Head of caudate nucleus (tissue), 42 donors: ENCODE data around the gene SPATA12.

Experiments used
- DNase-seq, 42 donors: peaks; one replicate each; pipeline versions ENCODE4 v3.0.0 to v3.0.0-alpha.2; 2020 to 2021; ENCODE audit warnings: mixed read lengths in 7 of 42
- intact Hi-C: fragments of 100-400 bp; cut with DNase I; formaldehyde crosslinking; loops from one replicate; pipeline ENCODE4 v1.15.0; 2022

The SPATA12 gene, protein sequence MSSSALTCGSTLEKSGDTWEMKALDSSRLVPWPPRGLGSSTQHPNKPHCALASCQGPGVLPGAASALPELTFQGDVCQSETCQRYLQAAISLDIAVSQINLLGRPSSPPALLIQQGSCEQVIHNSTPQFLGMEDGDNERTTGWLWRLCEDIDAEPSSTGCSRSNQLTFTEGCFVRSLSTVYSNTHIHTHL

DNA sequence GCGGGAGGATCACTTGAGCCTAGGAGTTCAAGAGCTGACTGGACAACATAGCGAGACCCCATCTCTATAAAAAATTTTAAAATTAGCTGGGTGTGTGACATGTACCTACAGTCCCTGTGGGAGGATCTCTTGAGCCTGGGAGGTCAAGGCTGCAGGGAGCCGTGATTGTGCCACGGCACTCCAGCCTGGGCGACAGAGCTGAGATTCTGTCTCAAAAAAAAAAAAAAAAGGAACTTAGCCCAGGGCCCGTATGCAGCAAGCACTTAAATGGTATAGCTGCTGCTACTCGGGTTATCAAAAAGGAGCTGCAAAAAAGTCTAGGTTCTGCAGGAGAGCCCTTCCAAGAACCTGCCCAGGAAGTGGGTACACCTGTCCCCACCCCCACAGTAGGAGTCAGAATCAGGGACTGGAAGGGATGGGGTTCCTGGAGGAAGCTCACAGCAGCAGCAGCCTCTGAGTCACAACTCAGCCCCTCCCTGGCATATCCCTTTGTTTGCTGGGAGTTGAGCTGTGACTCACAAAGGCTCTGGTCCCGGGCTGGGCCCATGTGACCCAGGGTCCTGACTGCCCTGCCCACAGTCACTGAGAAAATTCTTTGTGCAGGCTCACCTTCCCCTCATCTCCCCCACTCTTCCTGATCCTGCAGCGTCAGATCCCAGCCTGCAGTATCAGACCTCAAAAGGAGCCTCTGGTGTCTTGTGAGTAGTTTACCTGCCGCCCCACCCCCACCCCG, at the start of gene SPATA12:
Gene SPATA12 (plus strand): TSS at position 576 of the 733 bp plus-strand sequence. CDS start 13,031 bp downstream, outside the sequence.
- peak; percentile 42 to 96 (median 78) for DNase-seq
- intact Hi-C loops: no loop called here

DNA sequence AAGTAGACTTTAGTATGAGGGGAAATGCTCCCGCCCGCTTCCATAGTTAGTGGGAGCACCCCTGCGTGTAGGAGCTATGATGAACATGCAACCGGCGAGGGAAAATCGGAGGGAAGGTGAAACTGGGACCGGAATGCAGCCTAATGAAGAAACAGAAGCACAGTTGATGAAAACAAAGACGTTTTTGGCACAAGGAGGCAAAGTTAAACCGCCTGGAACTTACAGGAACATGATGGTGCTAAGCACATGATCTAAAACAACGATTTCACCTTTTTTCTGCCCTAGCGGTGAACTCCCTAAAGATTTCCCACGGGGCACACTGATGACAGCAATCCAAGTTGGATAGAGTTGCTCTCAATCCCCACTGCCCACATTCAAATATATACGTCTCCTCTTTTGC, 49.4 kb upstream of the SPATA12 start:
- no peak for DNase-seq
- intact Hi-C loops: no loop called here

DNA sequence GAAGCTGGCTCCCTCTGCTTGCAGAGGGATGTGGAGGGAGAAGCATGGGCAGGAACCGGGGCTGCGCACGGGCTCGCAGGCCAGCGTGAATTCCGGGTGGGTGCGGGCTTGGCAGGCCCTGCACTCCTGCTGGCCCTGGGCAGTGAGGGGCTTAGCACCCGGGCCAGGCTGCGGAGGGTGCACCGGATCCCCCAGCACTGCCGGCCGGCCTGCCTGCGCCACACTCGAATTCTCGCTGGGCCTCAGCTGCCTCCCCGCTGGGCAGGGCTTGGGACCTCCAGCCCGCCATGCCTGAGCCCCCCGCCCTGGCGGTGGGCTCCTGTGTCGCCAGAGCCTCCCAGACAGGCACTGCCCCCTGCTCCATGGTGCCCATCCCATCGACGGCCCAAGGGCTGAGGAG, 47.6 kb upstream of the SPATA12 start:
- intact Hi-C loops: no loop called here
- no peak for DNase-seq

DNA sequence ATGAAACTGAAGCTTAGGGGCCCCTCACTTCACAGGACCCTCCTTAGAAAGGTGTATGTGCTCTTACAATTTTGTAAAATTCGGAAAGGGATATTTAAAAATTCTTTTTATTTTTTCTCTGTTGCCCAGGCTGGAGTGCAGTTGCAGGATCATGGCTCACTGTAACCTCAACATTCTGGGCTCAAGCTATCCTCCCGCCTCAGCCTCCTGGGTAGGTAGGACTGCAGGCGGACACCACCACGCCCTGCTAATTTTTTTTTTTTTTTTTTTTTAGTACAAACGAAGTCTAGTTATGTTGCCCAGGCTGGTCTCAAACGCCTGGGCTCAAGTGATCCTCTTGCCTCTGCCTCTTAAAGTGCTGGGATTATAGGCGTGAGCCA, 45.1 kb upstream of the SPATA12 start:
- intact Hi-C loops: no loop called here
- DNase-seq: no peak

DNA sequence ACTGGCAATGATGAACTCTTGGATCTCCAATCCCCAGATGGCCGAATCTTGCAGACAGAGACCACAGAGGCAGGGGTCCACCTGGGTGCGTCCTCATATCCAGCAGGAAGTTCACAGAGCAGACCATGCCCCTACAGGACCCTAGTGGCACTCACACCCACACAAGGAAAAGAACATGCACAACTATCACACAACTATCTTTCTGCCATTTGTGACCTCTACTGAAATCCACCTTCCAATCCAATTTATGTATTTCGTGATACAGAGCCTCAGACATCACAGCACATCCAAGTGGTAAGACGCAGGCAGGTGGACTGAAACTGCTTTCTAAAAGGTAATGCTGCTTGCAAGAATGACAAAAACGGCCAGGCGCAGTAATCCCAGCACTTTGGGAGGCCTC, 44.6 kb upstream of the SPATA12 start:
- intact Hi-C loops: no loop called here
- DNase-seq: no peak

DNA sequence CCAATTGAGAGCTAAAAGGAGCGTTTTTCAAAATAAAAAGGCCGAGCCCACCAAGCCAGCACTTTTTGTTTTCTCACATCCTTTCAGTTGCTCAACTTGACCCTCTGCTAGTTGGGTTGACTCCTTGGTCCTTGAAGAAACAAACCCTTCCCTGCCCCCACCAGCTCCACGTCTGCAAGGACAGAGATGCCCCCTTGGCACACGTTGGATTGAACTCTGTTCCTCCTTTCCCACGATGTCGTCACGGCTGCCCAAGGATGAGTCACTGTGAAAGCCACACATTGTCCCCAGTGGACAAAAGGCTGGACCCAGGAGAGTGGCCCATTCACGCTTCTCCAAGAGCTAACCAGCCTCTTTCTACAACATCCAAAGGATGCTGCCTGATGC, 43.0 kb upstream of the SPATA12 start:
- intact Hi-C loops: no loop called here

DNA sequence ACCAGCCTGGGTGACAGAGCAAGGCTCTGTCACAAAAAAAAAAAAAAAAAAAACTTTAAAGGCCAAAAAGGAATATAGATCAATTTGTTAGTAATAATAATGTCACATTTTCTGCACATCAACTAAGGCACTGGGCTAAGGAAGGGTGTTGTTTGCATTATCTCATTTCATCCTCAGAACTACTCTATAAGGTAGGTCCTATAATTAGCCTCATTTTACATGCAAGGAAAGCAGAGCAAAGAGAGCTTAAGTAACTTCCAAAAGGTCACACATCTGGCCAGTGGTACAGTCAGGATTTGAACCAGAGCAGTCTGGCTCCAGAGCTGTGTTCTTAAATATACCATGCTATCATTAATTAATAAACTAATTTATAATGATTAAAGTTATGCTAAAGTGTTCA, 42.2 kb upstream of the SPATA12 start:
- intact Hi-C loops: no loop called here
- DNase-seq: no peak

More for the DNA sequence above, 43.0 kb upstream of the SPATA12 start:
- DNase-seq: peak; percentile 53 to 96 (median 83)

DNA sequence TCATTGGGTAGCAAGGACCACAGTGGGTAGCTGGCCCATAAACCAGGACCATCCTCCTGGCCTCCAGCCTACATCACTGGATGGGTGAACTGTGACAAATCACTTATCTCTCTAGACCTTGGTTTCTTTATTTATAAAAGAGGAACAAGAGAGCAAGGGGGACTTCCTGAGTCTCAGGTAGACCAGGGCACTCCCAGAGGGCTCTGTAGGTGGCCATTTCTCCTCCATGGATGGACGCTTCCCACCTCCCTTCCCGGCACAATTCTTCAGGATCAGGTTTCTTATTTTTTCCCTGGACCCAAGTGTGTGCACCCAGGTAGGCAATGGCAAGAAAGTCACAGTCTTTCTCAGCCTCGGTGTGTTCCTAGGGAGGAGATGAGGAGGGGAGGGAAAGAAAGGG, 41.4 kb upstream of the SPATA12 start:
- no peak for DNase-seq
- intact Hi-C loops: no loop called here

DNA sequence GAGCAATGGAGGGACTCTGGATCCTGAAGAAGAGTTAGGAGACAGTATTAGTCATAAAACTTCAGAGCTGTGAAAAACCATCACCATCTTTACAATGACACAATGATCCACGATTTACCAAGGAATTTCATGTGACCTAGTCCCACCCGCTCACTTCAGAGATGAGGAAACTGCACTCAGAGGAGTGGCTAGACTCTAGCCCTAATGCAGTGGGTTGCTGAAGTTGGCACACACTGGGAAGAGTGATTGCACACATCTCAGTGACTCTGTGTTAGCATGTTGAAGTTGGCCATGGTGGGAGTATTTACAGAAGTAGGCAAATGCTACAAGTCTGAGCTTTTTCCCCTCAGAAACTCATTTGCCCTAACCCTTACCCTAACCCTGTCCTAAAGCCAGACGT, 35.2 kb upstream of the SPATA12 start:
- intact Hi-C loops: no loop called here
- DNase-seq: no peak

DNA sequence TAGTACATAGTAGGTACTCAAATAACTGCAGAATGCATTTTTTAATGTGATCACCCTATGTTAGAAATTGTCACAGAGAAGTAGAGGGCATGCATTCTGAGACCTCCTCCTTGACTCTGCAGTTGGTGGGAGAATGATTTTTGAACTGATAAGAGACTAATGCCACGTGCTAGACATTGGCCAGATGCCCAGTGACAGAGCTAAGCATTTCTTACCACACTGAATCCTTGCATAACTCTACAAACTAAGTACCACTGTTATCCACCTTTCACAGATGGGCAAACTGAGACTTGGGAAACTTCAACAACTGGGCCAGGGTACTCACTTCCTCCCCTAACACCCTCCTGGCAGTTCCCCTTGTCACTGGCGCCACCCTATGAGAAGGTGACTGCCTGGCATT, 33.5 kb upstream of the SPATA12 start:
- intact Hi-C loops: no loop called here
- no peak for DNase-seq

DNA sequence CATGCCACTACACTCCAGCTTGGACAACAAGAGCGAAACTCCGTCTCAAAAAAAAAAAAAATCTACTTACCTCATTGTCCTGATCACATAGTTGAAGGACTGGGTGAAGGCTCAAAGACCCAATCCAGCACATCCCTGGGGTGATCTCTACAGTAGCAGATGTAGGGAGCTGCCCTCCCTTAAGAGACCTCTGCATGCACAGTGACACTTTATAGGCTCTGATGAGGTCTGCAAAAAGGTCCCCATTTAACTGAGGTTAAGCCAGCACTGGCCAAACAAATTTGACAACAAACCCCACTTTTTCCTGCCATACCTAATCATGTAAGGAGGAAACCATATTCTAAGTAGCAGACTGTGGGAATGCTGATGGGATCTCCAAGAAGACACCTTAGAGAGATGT, 31.1 kb upstream of the SPATA12 start:
- intact Hi-C loops: no loop called here

DNA sequence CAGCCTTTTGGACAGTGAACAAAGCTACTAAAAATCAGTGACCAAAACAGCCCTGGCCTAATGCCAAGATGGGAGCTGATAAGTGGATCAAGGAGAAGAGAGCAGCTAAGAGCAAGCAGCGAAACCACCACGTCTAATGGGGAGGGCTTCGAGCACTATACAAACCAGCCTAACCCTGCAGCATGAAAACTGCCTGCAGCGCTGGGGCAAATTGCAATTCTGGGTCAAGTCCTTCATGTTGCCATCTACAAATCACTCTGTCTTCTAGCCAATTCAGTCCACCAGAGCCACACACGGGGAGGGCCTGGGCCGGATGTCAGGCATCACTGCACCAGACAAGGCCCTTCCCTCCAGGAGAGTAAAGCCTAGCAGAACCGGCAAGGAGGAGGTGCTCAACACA, 30.5 kb upstream of the SPATA12 start:
- no peak for DNase-seq

More for the DNA sequence above, 31.1 kb upstream of the SPATA12 start:
- no peak for DNase-seq

DNA sequence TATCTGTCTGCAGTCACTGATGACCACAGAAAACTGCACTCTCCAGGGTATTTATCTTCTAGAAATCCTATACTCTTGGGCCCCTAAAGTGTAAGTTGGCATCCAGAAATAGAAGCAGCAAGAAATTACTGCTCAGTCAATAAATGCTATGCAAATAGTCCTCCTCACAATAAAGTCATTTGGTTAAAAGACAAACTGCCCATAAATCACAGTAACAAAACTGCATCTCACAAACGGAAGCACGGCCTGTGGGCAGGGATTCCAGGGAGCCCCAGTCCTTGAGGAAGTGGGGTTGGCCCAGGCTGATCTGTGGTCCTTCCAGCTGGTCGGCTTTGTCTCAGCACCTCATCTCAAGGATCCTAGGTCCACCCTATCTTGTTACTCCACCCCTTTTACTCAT, 29.7 kb upstream of the SPATA12 start:
- no peak for DNase-seq
- intact Hi-C loops: no loop called here

More for the DNA sequence above, 30.5 kb upstream of the SPATA12 start:
- intact Hi-C loops: no loop called here

DNA sequence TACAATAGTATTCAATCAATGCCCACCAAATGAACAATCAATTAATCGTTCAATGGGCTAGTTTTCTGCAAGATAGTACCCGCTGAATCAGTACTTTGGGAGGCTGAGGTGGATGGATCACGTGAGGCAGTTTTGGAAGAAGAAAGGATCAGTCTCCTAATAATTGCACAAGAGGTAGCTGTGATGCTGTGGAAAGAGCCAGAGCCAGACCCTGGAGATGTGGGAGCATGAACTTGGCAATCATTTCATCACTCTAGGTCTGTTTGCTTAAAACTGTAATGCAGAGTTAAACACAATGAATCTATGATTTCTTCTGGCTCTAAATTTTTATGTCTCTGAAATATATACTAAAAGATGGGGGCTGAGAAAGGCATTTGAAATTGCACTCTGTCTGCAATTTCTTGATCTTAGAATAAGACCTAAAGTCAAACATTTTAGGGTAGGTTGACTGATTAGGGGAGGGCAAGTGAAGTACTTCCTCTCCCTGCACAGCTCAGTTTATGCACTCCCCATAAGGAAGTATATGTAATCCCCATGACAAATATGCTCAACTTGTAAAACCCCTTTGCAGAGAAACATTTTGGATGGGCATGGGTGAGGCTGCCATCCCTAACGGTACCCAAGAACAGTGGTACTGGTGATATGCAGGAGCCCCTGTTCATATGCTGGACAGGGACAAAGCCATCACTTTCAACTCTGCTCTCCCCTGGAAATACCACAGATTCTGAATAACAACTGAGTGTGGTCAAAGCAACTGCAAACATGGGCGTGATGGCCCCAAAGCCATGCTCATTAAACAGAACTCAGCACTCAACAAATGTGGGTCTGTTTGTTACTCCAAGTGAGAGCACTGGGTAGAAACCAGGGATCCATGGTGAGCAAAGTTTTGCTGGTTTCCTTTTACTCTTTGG, 28.6 kb upstream of the SPATA12 start:
- intact Hi-C loops: no loop called here
- no peak for DNase-seq

DNA sequence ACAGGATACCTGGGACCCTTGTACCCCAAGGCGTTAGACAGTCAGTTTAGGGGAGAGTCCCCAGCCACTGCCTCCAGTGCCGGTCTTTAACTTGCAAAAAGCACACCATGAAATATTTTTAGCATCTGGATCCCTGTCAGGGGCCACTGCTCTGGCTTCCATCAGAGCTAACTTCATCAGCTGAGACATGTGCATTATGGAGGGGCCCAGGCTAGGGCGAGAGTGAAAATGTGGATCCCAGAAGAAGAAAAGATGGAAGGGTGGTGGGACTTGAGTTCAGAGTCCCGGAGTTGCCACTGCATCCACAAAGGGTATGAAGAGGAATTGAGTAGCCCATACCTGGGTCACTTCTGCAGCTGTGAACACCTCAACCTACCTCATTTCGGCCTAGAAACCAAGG, 23.5 kb upstream of the SPATA12 start:
- no peak for DNase-seq
- intact Hi-C loops: no loop called here

DNA sequence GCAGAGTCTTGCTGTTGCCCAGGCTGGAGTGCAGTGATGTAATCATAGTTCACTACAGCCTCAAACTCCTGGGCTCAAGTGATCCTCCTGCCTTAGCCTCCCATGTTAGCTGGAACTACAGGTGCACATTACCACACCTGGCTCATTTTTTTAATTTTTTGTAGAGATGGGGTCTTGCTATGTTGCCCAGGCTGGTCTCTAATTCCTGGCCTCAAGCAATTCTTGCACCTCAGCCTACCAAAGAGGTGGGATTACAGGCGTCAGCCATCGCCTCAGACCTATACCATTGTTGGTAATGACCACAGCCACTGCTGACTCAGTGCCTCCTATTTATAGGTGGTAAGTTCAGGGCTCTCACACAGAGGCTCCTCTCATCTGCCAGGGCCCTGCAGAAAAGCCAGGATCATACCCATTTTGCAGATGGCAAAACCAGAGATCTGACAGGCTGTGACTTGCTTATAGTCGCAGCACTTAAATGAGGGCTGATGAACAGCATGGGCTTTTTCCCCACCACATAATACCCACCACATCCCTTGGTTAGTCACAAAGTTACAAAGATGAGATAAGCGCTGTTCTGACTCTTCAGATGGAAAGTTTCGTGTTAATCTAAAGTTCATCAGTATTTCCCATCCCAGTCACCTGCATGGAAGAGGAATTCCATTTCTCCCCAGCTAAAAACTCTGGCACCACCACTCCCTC, 21.8 kb upstream of the SPATA12 start:
- intact Hi-C loops: no loop called here

DNA sequence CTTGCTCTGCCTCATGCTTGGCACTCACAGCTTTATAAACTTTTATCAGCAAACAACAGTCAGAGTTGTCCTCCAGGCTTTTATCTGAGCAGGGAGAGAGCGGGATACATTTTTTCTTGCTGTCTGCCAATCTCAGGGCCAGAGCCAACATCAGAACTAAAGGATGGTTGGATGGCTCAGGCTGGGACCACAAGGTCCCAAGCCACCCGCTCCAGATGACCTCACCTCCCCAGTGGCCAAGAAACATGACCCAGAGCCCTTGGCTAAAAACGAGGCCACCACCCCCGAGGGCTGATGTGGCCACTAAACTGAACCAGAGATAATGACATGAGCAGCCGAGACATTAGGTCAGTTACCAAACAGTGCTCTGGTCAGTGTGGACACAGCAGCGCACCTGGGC, 18.8 kb upstream of the SPATA12 start:
- DNase-seq: no peak
- intact Hi-C loops: no loop called here

More for the DNA sequence above, 21.8 kb upstream of the SPATA12 start:
- DNase-seq: no peak

DNA sequence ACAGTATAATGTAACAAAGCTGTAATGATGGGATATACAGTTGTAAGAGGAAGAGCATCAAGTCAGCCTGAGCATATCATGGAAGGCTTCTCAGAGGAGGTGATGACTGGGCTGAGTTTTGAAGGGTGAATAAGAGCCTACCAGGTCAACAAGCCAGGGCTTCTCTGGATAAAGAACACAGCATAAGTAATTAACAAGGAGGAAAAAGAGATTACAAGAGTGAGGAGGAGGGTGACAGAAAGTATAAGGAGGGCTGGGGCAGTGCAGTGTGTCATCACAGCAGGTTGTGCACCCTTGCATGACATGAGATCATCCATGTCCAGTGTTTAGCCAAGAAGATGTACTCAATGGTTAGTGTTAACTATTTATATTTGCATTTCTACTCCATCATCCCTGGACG, 16.9 kb upstream of the SPATA12 start:
- DNase-seq: no peak
- intact Hi-C loops: no loop called here

DNA sequence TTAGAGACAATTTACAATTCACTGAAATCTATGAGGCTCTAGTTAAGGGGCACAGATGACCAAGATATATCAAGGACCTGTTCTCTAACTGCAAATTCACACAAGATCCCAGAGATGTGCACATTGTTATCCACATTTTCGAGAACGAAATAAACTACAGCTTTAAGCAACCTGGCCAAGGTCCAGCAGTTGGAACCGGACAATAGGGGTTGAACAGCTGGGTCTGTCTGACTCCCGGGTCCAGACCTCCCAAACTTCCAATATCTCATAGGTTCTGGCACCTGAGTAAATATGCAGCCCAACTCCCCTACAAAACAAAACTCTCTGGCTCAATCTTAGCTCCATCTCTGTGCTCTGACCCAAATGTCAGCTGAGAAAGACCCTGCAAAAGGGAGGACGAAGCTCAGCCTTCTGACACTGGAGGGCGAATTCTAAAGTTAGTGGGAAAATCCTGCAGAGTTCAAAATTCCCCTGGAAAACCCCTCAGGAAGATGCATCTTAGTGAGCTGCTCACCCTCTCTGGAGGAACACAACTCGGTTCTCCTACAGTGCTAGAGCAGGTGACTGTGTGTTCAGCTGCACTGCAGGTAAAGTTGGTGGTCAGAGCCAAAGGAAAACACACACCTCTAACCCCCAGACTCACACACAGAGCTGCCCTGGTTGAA, 14.2 kb upstream of the SPATA12 start:
- intact Hi-C loops: no loop called here
- no peak for DNase-seq
